ENCODE results near the gene BUD23.

DNA sequence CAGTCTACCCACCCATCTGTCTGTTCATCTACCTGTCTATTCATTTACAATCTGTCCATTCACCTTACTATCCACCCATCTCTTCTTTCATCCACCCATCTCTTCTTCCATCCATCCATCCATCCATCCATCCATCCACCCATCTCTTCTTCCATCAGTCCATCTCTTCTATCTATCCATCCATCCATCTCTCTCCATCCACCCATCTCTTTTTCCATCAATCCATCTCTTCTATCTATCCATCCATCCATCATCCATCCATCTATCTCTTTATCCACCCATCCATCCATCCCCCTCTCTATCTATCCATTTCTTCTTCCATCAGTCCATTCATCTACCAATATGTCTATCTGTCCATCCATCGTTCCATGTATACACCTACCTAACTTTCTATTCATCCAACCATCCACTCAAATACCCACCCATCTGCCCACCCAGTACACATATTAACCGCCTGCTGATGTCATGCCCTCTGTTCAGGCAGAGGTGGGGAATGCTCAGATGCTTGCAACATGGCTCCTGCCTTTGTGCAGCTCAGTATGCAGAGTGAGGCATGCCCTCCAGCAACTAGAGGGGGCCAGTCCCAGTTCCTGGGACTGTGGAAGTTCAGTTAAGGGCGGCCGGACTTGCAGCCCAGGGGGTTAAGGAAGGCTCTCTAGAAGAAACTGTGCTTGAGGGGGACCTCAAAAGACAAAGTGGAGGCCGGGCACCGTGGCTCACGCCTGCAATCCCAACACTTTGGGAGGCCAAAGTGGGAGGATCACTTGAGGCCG is 47.8 kb upstream of the BUD23 start:
- no peak for TF ChIP-seq POLR2A (IDR thresholded peaks at IDR 0.05; ENCODE audit: low read depth, low read length)
- no peak for TF ChIP-seq POLR2AphosphoS5 (IDR thresholded peaks at IDR 0.05; ENCODE audit: low read depth, low read length)
- TF ChIP-seq TAF1 (IDR thresholded peaks at IDR 0.05; ENCODE audit: borderline replicate concordance, low read depth, low read length), result no peak

Measured in GM12892 (cell line).